ENCODE results near the gene TOP1. TPM values are rescaled to one million over a fixed set of nuclear protein-coding genes. Genes with fewer than 3 reads are reported as not detected.

TOP1 gene
- total RNA-seq, 4 donors from 2014 or later, result 20.2 to 28.5 (median 23.0) TPM

GRCh38 chr20:41095110-41095969 is 66.7 kb downstream of the TOP1 start:
- 48% methylated on average over 7 of the region's 7 CpGs for WGBS

GRCh38 chr20:41098703-41099250 is 70.2 kb downstream of the TOP1 start:
- WGBS, result 67% methylated on average over 4 of the region's 4 CpGs

More at GRCh38 chr20:41095110-41095969, 66.7 kb downstream of the TOP1 start:
- TF ChIP-seq EP300 (IDR thresholded peaks at IDR 0.05) (no peak), POLR2A (IDR thresholded peaks at IDR 0.05; ENCODE audit: low read depth) (no peak)
- TF ChIP-seq, protein P1, sequence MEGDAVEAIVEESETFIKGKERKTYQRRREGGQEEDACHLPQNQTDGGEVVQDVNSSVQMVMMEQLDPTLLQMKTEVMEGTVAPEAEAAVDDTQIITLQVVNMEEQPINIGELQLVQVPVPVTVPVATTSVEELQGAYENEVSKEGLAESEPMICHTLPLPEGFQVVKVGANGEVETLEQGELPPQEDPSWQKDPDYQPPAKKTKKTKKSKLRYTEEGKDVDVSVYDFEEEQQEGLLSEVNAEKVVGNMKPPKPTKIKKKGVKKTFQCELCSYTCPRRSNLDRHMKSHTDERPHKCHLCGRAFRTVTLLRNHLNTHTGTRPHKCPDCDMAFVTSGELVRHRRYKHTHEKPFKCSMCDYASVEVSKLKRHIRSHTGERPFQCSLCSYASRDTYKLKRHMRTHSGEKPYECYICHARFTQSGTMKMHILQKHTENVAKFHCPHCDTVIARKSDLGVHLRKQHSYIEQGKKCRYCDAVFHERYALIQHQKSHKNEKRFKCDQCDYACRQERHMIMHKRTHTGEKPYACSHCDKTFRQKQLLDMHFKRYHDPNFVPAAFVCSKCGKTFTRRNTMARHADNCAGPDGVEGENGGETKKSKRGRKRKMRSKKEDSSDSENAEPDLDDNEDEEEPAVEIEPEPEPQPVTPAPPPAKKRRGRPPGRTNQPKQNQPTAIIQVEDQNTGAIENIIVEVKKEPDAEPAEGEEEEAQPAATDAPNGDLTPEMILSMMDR (IDR thresholded peaks at IDR 0.05), result peak; percentile 83 to 86 (median 83)
- H3K27ac ChIP-seq (replicated peaks in 1 of 4), result peak overlapping the region in 1 of 4 donors; percentile 48
- no peaks in the 10 kb centered on the region for H3K9me3 ChIP-seq
- H3K36me3 ChIP-seq, result peaks cover 38 to 86% (median 76%) of the 10 kb centered on the region in 4 donors
- no peak overlapping the region for H3K4me3 ChIP-seq
- H3K27me3 ChIP-seq, result no peaks in the 10 kb centered on the region
- H3K4me1 ChIP-seq, result peaks cover 0 to 22% (median 11%) of the 10 kb centered on the region in 4 donors
- intact Hi-C loops (cut with DNase I), result loop anchor here (2.0 kb wide), 2 partner anchors 105 to 125 kb away; no protein-coding TSS in a partner anchor
- no peak for DNase-seq (ENCODE audit: extremely low spot score)

DNA sequence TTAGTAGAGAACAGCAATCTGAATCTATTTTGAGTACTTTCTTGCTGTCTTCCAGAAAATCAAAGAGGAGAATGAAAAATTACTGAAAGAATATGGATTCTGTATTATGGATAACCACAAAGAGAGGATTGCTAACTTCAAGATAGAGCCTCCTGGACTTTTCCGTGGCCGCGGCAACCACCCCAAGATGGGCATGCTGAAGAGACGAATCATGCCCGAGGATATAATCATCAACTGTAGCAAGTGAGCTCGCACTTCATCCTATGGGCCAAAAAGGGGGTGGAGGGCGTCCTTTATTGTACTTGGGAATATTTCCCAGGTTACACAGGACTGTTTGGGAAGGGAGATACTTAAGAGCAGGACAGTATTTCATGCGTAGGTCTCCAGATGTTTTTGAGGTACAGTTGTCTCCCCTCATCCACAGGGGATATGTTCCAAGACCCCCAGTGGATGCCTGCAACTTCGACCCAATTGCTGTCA is 71.4 kb downstream of the TOP1 start:
- intact Hi-C loops (cut with DNase I), result no loop called here
- H3K4me3 ChIP-seq, result no peak overlapping the region
- DNase-seq (ENCODE audit: extremely low spot score), result no peak
- H3K27me3 ChIP-seq, result no peaks in the 10 kb centered on the region
- 85% methylated on average over 9 of the region's 9 CpGs for WGBS
- H3K4me1 ChIP-seq, result peaks cover 0 to 11% (median 8%) of the 10 kb centered on the region in 4 donors
- H3K27ac ChIP-seq (replicated peaks in 1 of 4), result no peak overlapping the region
- H3K36me3 ChIP-seq, result peaks cover 28 to 94% (median 88%) of the 10 kb centered on the region in 4 donors
- H3K9me3 ChIP-seq, result no peaks in the 10 kb centered on the region
- no peak for TF ChIP-seq POLR2AphosphoS5 (IDR thresholded peaks at IDR 0.05)
- TF ChIP-seq, protein P1 (IDR thresholded peaks at IDR 0.05), result no peak
- no peak for TF ChIP-seq POLR2A (IDR thresholded peaks at IDR 0.05; ENCODE audit: low read depth)
- no peak for TF ChIP-seq EP300 (IDR thresholded peaks at IDR 0.05)

More at GRCh38 chr20:41098703-41099250, 70.2 kb downstream of the TOP1 start:
- no peak overlapping the region for H3K27ac ChIP-seq (replicated peaks in 1 of 4)
- peaks cover 38 to 94% (median 88%) of the 10 kb centered on the region in 4 donors for H3K36me3 ChIP-seq
- H3K4me1 ChIP-seq, result peaks cover 0 to 22% (median 11%) of the 10 kb centered on the region in 4 donors
- intact Hi-C loops (cut with DNase I), result no loop called here
- H3K4me3 ChIP-seq, result no peak overlapping the region
- DNase-seq (ENCODE audit: extremely low spot score), result no peak
- TF ChIP-seq EP300 (IDR thresholded peaks at IDR 0.05) (no peak), POLR2AphosphoS5 (IDR thresholded peaks at IDR 0.05) (peak in 1 of 2 donors; percentile 68)
- no peaks in the 10 kb centered on the region for H3K27me3 ChIP-seq
- no peaks in the 10 kb centered on the region for H3K9me3 ChIP-seq

- TF ChIP-seq POLR2AphosphoS5 (IDR thresholded peaks at IDR 0.05) (no peak), POLR2A (IDR thresholded peaks at IDR 0.05; ENCODE audit: low read depth) (no peak), EP300 (IDR thresholded peaks at IDR 0.05) (no peak)
- TF ChIP-seq, protein P1 (IDR thresholded peaks at IDR 0.05), result no peak
Observed at GRCh38 chr20:41101660-41102059, 73.0 kb downstream of the TOP1 start.

GRCh38 chr20:41108531-41108930 is 79.9 kb downstream of the TOP1 start:
- Histone ChIP-seq H3K36me3 (peaks cover 8 to 88% (median 49%) of the 10 kb centered on the region in 4 donors), H3K4me1 (no peaks in the 10 kb centered on the region), H3K27me3 (no peaks in the 10 kb centered on the region), H3K27ac (replicated peaks in 1 of 4) (no peak overlapping the region), H3K9me3 (no peaks in the 10 kb centered on the region), H3K4me3 (no peak overlapping the region)
- DNase-seq (ENCODE audit: extremely low spot score), result no peak
- WGBS, result 87% methylated on average over 1 of the region's 1 CpG
- TF ChIP-seq POLR2A (IDR thresholded peaks at IDR 0.05; ENCODE audit: low read depth), result no peak
- TF ChIP-seq, protein P1 (IDR thresholded peaks at IDR 0.05), result no peak
- TF ChIP-seq EP300 (IDR thresholded peaks at IDR 0.05), result no peak
- TF ChIP-seq POLR2AphosphoS5 (IDR thresholded peaks at IDR 0.05), result no peak
- intact Hi-C loops (cut with DNase I), result no loop called here

More at GRCh38 chr20:41101660-41102059, 73.0 kb downstream of the TOP1 start:
- Histone ChIP-seq H3K4me1 (peaks cover 0 to 11% (median 7%) of the 10 kb centered on the region in 4 donors), H3K27me3 (no peaks in the 10 kb centered on the region), H3K4me3 (no peak overlapping the region), H3K36me3 (peaks cover 28 to 93% (median 78%) of the 10 kb centered on the region in 4 donors), H3K27ac (replicated peaks in 1 of 4) (no peak overlapping the region), H3K9me3 (no peaks in the 10 kb centered on the region)
- intact Hi-C loops (cut with DNase I), result no loop called here
- 78% methylated on average over 2 of the region's 2 CpGs for WGBS
- DNase-seq (ENCODE audit: extremely low spot score), result no peak
